ENCODE data around the gene NCKAP5.

The NCKAP5 gene

GRCh38 chr2:133123904-133124303, 444.4 kb downstream of the NCKAP5 start:
- no peak for DNase-seq (ENCODE audit: low read depth)
- in situ Hi-C loops (cut with HindIII; ENCODE audit: low sequenced_read_pairs) = no loop called here
- TF ChIP-seq, protein P1, sequence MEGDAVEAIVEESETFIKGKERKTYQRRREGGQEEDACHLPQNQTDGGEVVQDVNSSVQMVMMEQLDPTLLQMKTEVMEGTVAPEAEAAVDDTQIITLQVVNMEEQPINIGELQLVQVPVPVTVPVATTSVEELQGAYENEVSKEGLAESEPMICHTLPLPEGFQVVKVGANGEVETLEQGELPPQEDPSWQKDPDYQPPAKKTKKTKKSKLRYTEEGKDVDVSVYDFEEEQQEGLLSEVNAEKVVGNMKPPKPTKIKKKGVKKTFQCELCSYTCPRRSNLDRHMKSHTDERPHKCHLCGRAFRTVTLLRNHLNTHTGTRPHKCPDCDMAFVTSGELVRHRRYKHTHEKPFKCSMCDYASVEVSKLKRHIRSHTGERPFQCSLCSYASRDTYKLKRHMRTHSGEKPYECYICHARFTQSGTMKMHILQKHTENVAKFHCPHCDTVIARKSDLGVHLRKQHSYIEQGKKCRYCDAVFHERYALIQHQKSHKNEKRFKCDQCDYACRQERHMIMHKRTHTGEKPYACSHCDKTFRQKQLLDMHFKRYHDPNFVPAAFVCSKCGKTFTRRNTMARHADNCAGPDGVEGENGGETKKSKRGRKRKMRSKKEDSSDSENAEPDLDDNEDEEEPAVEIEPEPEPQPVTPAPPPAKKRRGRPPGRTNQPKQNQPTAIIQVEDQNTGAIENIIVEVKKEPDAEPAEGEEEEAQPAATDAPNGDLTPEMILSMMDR (IDR thresholded peaks at IDR 0.05; ENCODE audit: low read depth, low read length, missing control alignments) = no peak
- no peak overlapping the region for H3K4me3 ChIP-seq (ENCODE audit: low read depth, low read length)

- in situ Hi-C loops (cut with HindIII; ENCODE audit: low sequenced_read_pairs) = no loop called here
- DNase-seq (ENCODE audit: low read depth) = no peak
- no peak overlapping the region for H3K4me3 ChIP-seq (ENCODE audit: low read depth, low read length)
- TF ChIP-seq, protein P1 (IDR thresholded peaks at IDR 0.05; ENCODE audit: low read depth, low read length, missing control alignments) = no peak
Observed at GRCh38 chr2:133123393-133123792, 444.9 kb downstream of the NCKAP5 start.

DNA sequence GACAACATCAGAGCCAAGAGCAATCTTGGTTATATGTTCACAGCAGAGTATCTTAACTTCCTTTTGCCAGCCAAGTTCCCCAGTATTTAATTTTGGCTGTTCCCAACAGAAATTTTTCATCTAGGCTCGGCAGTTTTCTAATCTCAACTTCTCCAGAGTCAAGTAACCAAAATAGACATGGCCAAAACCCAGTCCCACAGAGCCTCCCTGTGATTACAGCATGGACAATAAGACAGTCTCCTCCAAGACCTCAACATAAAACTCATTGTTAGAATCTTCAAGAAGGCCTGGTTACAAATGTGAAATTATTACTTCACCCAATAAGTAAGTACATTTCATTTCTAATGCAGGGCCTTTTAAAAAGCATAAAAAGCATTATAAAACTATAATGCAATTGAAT, 445.7 kb downstream of the NCKAP5 start:
- TF ChIP-seq, protein P1 (IDR thresholded peaks at IDR 0.05; ENCODE audit: low read depth, low read length, missing control alignments) = no peak
- in situ Hi-C loops (cut with HindIII; ENCODE audit: low sequenced_read_pairs) = no loop called here

DNA sequence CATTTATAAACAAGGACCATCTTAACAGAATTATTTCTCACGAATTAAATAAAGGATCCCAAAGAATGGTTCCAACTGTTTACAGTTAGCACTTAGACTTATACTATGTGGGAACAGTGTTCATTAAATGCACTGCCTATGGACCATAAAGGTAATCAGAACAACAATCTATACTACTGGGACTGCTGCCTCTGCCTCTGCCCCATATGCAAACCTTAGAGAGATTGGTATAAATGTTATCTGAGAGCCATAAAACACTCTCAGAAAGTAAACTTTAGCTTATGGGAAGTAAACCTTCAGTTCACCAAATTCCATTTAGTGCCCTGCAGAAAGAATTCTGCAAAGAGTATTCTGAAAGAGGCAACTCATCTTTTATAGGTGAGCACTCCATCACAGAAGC, 448.0 kb downstream of the NCKAP5 start:
- in situ Hi-C loops (cut with HindIII; ENCODE audit: low sequenced_read_pairs) = no loop called here
- DNase-seq (ENCODE audit: low read depth) = no peak
- TF ChIP-seq, protein P1 (IDR thresholded peaks at IDR 0.05; ENCODE audit: low read depth, low read length, missing control alignments) = no peak
- no peak overlapping the region for H3K4me3 ChIP-seq (ENCODE audit: low read depth, low read length)

More for the DNA sequence above, 445.7 kb downstream of the NCKAP5 start:
- H3K4me3 ChIP-seq (ENCODE audit: low read depth, low read length) = no peak overlapping the region
- DNase-seq (ENCODE audit: low read depth) = no peak

GRCh38 chr2:133110201-133110600, 458.1 kb downstream of the NCKAP5 start:
- DNase-seq (ENCODE audit: low read depth) = no peak
- H3K4me3 ChIP-seq (ENCODE audit: low read depth, low read length) = no peak overlapping the region
- TF ChIP-seq, protein P1 (IDR thresholded peaks at IDR 0.05; ENCODE audit: low read depth, low read length, missing control alignments) = no peak
- in situ Hi-C loops (cut with HindIII; ENCODE audit: low sequenced_read_pairs) = no loop called here

DNA sequence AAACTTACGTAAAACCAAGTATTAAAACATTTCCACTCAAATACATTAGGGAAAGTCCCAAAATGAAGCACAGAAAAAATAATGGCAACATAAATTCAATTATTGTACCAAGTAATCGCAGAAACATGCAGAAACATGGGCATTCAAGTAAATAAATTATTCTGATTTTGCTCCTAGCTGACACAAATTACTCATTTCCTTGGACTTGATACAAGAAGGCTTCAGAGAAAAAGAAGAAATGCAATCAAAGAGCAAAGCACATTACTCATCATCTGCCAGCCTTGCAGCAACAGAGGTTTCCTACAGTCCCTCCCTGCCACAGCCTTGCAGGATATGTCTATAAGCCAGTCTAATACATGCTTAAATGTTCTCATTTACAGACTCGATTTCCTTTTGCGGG, 458.5 kb downstream of the NCKAP5 start:
- TF ChIP-seq, protein P1 (IDR thresholded peaks at IDR 0.05; ENCODE audit: low read depth, low read length, missing control alignments) = no peak
- no peak overlapping the region for H3K4me3 ChIP-seq (ENCODE audit: low read depth, low read length)
- in situ Hi-C loops (cut with HindIII; ENCODE audit: low sequenced_read_pairs) = no loop called here
- no peak for DNase-seq (ENCODE audit: low read depth)
